SK-N-SH treated with all-trans-retinoic acid at 6 μM for 48 hours (cell line): Measurements from ENCODE around the gene ARRB1.

Experiments
- ATAC-seq: fragments of 200-7000 bp; cut with Tn5 transposase; 3 replicates; pipeline ENCODE4 v1.9.1; 2020; ENCODE audit warnings: mild to moderate bottlenecking, moderate library complexity
- ARNTL ChIP-seq: fragments of 450-650 bp; formaldehyde crosslinking; IDR thresholded peaks from 2 replicates; pipeline ENCODE4 v1.5.0; 2020; ENCODE audit warnings: low read depth, mild to moderate bottlenecking, moderate library complexity, borderline replicate concordance
- BACH2 ChIP-seq: fragments of 250-450 bp; sonication (Bioruptor Pico); IDR thresholded peaks from 2 replicates; pipeline ENCODE4 v1.9.0; 2021; ENCODE audit warnings: mild to moderate bottlenecking, borderline replicate concordance
- CREB5 ChIP-seq: fragments of 250-450 bp; sonication (Bioruptor Pico); IDR thresholded peaks from 2 replicates; pipeline ENCODE4 v1.5.1; 2020; ENCODE audit warnings: low read depth, mild to moderate bottlenecking, moderate library complexity
- CSDC2 ChIP-seq: fragments of 250-450 bp; sonication (Bioruptor Pico); IDR thresholded peaks from 2 replicates; pipeline ENCODE4 v1.5.0; 2020; ENCODE audit warnings: mild to moderate bottlenecking, moderate library complexity
- CSRNP3 ChIP-seq: fragments of 250-450 bp; sonication (Bioruptor Pico); IDR thresholded peaks from 2 replicates; pipeline ENCODE4 v1.5.1; 2021; ENCODE audit warnings: mild to moderate bottlenecking, moderate library complexity
- ISL1 ChIP-seq: fragments of 250-450 bp; sonication (Bioruptor Pico); IDR thresholded peaks from 2 replicates; pipeline ENCODE4 v2.1.2; 2022; ENCODE audit warnings: mild to moderate bottlenecking, moderate library complexity
- OSR1 ChIP-seq: fragments of 250-450 bp; sonication (Bioruptor Pico); IDR thresholded peaks from 2 replicates; pipeline ENCODE4 v1.8.0; 2022; ENCODE audit warnings: moderate library complexity, mild to moderate bottlenecking, inconsistent platforms
- PATZ1 ChIP-seq: fragments of 250-450 bp; sonication (Bioruptor Pico); IDR thresholded peaks from 2 replicates; pipeline ENCODE4 v1.8.0; 2020; ENCODE audit warnings: mild to moderate bottlenecking, moderate library complexity, borderline replicate concordance
- POU6F1 ChIP-seq: fragments of 250-450 bp; sonication (Bioruptor Pico); IDR thresholded peaks from 2 replicates; pipeline ENCODE4 v1.8.0; 2021; ENCODE audit warnings: low read depth, mild to moderate bottlenecking, moderate library complexity, borderline replicate concordance
- PPARA ChIP-seq: fragments of 250-450 bp; sonication (Bioruptor Pico); IDR thresholded peaks from 2 replicates; pipeline ENCODE4 v1.5.0; 2020; ENCODE audit warnings: mild to moderate bottlenecking, borderline replicate concordance
- SNAI2 ChIP-seq: fragments of 250-450 bp; sonication (Bioruptor Pico); IDR thresholded peaks from 2 replicates; pipeline ENCODE4 v1.5.0; 2020; ENCODE audit warnings: mild to moderate bottlenecking, moderate library complexity
- TCF4 ChIP-seq: fragments of 250-450 bp; sonication (Bioruptor Pico); IDR thresholded peaks from 2 replicates; pipeline ENCODE4 v1.8.0; 2021; ENCODE audit warnings: mild to moderate bottlenecking, moderate library complexity, borderline replicate concordance
- TOX ChIP-seq: fragments of 250-450 bp; sonication (Bioruptor Pico); IDR thresholded peaks from 2 replicates; pipeline ENCODE4 v1.8.0; 2021; ENCODE audit warnings: mild to moderate bottlenecking, moderate library complexity, borderline replicate concordance
- ZC3H10 ChIP-seq: fragments of 250-450 bp; sonication (Bioruptor Pico); IDR thresholded peaks from 2 replicates; pipeline ENCODE4 v1.5.1; 2021; ENCODE audit warnings: mild to moderate bottlenecking, moderate library complexity
- ZFP3 ChIP-seq: fragments of 250-450 bp; sonication (Bioruptor Pico); IDR thresholded peaks from 2 replicates; pipeline ENCODE4 v1.5.0; 2020; ENCODE audit warnings: mild to moderate bottlenecking, moderate library complexity
- ZFP30 ChIP-seq: fragments of 450-650 bp; formaldehyde crosslinking; IDR thresholded peaks from 2 replicates; pipeline ENCODE4 v1.5.0; 2022; ENCODE audit warnings: mild to moderate bottlenecking, moderate library complexity
- ZNF70 ChIP-seq: fragments of 450-650 bp; formaldehyde crosslinking; IDR thresholded peaks from 2 replicates; pipeline ENCODE4 v1.5.0; 2020; ENCODE audit warnings: mild to moderate bottlenecking, moderate library complexity
- ZNF8 ChIP-seq: fragments of 450-650 bp; formaldehyde crosslinking; IDR thresholded peaks from 2 replicates; pipeline ENCODE4 v1.5.0; 2020; ENCODE audit warnings: mild to moderate bottlenecking, moderate library complexity

The ARRB1 gene

GRCh38 chr11:75398906-75399305 is 47.4 kb upstream of the ARRB1 start:
- ATAC-seq: no peak; the same call in 2 of the 3 replicates
- TF ChIP-seq TCF4 (no peak), TOX (CRISPR knock-in tag) (no peak), ZNF8 (CRISPR knock-in tag) (no peak), ZFP3 (CRISPR knock-in tag) (no peak), POU6F1 (no peak), ISL1 (no peak), BACH2 (CRISPR knock-in tag) (no peak), CSRNP3 (CRISPR knock-in tag) (no peak), ARNTL (CRISPR knock-in tag) (no peak)

- no peak for TF ChIP-seq ZNF70 (CRISPR knock-in tag)
- TF ChIP-seq ZC3H10 (CRISPR knock-in tag): no peak
- TF ChIP-seq OSR1: no peak
- no peak for TF ChIP-seq SNAI2 (CRISPR knock-in tag)
- TF ChIP-seq ZFP30 (CRISPR knock-in tag): no peak
- no peak for TF ChIP-seq BACH2 (CRISPR knock-in tag)
- no peak for TF ChIP-seq ZNF8 (CRISPR knock-in tag)
- no peak for ATAC-seq
These were observed 42.8 kb upstream of the ARRB1 start for GRCh38 chr11:75394085-75394840.

GRCh38 chr11:75389925-75390324 is 38.5 kb upstream of the ARRB1 start:
- TF ChIP-seq PATZ1 (CRISPR knock-in tag): no peak
- no peak for TF ChIP-seq TCF4
- no peak for TF ChIP-seq CSRNP3 (CRISPR knock-in tag)
- TF ChIP-seq TOX (CRISPR knock-in tag): no peak
- no peak for ATAC-seq

GRCh38 chr11:75389276-75389605 is 37.8 kb upstream of the ARRB1 start:
- no peak for ATAC-seq

More at GRCh38 chr11:75389276-75389605, 37.8 kb upstream of the ARRB1 start:
- TF ChIP-seq CSDC2 (CRISPR knock-in tag) (no peak), PPARA (CRISPR knock-in tag) (no peak), SNAI2 (CRISPR knock-in tag) (no peak), ISL1 (no peak), CREB5 (CRISPR knock-in tag) (no peak)
- TF ChIP-seq, all 23 proteins: peak for 0
